WTC11 (cell line): ENCODE data around the gene PC. TPM values are rescaled to one million over a fixed set of nuclear protein-coding genes. Genes with fewer than 3 reads are reported as not detected.

Experiments used
- ATAC-seq: fragments of 200-7000 bp; cut with Tn5 transposase; 2 replicates; pipeline ENCODE4 v1.10.0; 2021; ENCODE audit warnings: mild to moderate bottlenecking, moderate library complexity
- CTCF ChIA-PET: fragments of 300-600 bp; sonication (Branson Sonifier 250); formaldehyde crosslinking; loops from one replicate; lab custom pipeline; 2021; ENCODE audit warnings: antibody characterized with exemption; lab: Charles Lee
- POLR2A ChIA-PET: fragments of 350-600 bp; sonication (Branson Sonifier 250); formaldehyde crosslinking; loops from one replicate; lab custom pipeline; 2021; ENCODE audit warnings: antibody characterized with exemption; lab: Charles Lee
- DNase-seq: peaks from one replicate; pipeline ENCODE4 v3.0.0; 2021; ENCODE audit warnings: low spot score
- H3K27ac Mint-ChIP-seq: 2 replicates; pipeline ENCODE4 v1.8.0; 2021; ENCODE audit warnings: mixed read lengths
- H3K27me3 Mint-ChIP-seq: 2 replicates; pipeline ENCODE4 v1.8.0; 2021; ENCODE audit warnings: low read depth, mild to moderate bottlenecking, moderate library complexity, mixed read lengths
- H3K36me3 Mint-ChIP-seq: 2 replicates; pipeline ENCODE4 v1.8.0; 2021; ENCODE audit warnings: mixed read lengths
- H3K4me1 Mint-ChIP-seq: 2 replicates; pipeline ENCODE4 v1.8.0; 2022; ENCODE audit warnings: mixed read lengths
- H3K4me3 Mint-ChIP-seq: 2 replicates; pipeline ENCODE4 v1.8.0; 2021; ENCODE audit warnings: mild to moderate bottlenecking, moderate library complexity, mixed read lengths
- H3K9me3 Mint-ChIP-seq: 2 replicates; pipeline ENCODE4 v1.8.0; 2021; ENCODE audit warnings: mixed read lengths
- AR ChIP-seq: fragments of 250-450 bp; sonication (Bioruptor Pico); IDR thresholded peaks from 2 replicates; pipeline ENCODE4 v1.9.0; 2021; ENCODE audit warnings: mild to moderate bottlenecking
- ARID4B ChIP-seq: sonication (generic); formaldehyde crosslinking; IDR thresholded peaks from 2 replicates; pipeline ENCODE4 v1.8.0; 2023; ENCODE audit warnings: missing genetic modification reagents, mild to moderate bottlenecking, borderline replicate concordance
- ATF3 ChIP-seq: sonication (generic); formaldehyde crosslinking; conservative IDR thresholded peaks from 2 replicates; pipeline ENCODE4 v1.8.1; 2022; ENCODE audit warnings: mild to moderate bottlenecking, missing genetic modification reagents
- CDX4 ChIP-seq: fragments of 250-450 bp; sonication (Bioruptor Pico); IDR thresholded peaks from 2 replicates; pipeline ENCODE4 v1.9.0; 2021; ENCODE audit warnings: moderate library complexity, mild to moderate bottlenecking, inconsistent platforms, borderline replicate concordance
- ESRRA ChIP-seq: sonication (generic); formaldehyde crosslinking; IDR thresholded peaks from 2 replicates; pipeline ENCODE4 v1.8.1; 2022; ENCODE audit warnings: mild to moderate bottlenecking, missing genetic modification reagents, borderline replicate concordance
- GTF2I ChIP-seq: fragments of 250-450 bp; sonication (Bioruptor Pico); conservative IDR thresholded peaks from 2 replicates; pipeline ENCODE4 v1.4.0; 2021; ENCODE audit warnings: mild to moderate bottlenecking
- NR2C2 ChIP-seq: sonication (generic); formaldehyde crosslinking; IDR thresholded peaks from 2 replicates; pipeline ENCODE4 v1.8.0; 2022; ENCODE audit warnings: mild to moderate bottlenecking, missing genetic modification reagents
- PRDM15 ChIP-seq: sonication (generic); formaldehyde crosslinking; IDR thresholded peaks from 2 replicates; pipeline ENCODE4 v1.8.0; 2022; ENCODE audit warnings: missing genetic modification reagents
- SMAD3 ChIP-seq: sonication (generic); formaldehyde crosslinking; IDR thresholded peaks from 2 replicates; pipeline ENCODE4 v1.8.0; 2022; ENCODE audit warnings: missing genetic modification reagents, mild to moderate bottlenecking, borderline replicate concordance
- SMAD4 ChIP-seq: sonication (generic); formaldehyde crosslinking; IDR thresholded peaks from 2 replicates; pipeline ENCODE4 v1.8.0; 2022; ENCODE audit warnings: mild to moderate bottlenecking, missing genetic modification reagents
- SP1 ChIP-seq: sonication (generic); formaldehyde crosslinking; conservative IDR thresholded peaks from 2 replicates; pipeline ENCODE4 v1.8.1; 2022; ENCODE audit warnings: missing genetic modification reagents
- TEAD1 ChIP-seq: sonication (generic); formaldehyde crosslinking; IDR thresholded peaks from 2 replicates; pipeline ENCODE4 v1.8.0; 2022; ENCODE audit warnings: mild to moderate bottlenecking, missing genetic modification reagents
- ZNF263 ChIP-seq: sonication (generic); formaldehyde crosslinking; IDR thresholded peaks from 2 replicates; pipeline ENCODE4 v1.8.1; 2022; ENCODE audit warnings: low read depth, mild to moderate bottlenecking, moderate library complexity, missing genetic modification reagents
- ZNF396 ChIP-seq: fragments of 250-450 bp; sonication (Bioruptor Pico); IDR thresholded peaks from 2 replicates; pipeline ENCODE4 v1.8.0; 2021; ENCODE audit warnings: mild to moderate bottlenecking, moderate library complexity, borderline replicate concordance
- ZNF423 ChIP-seq: fragments of 250-450 bp; sonication (Bioruptor Pico); IDR thresholded peaks from 2 replicates; pipeline ENCODE4 v2.1.2; 2022; ENCODE audit warnings: mild to moderate bottlenecking, moderate library complexity
- total RNA-seq: library from RNA; stranded (reverse); gene quantifications from 3 replicates; pipeline ENCODE4 v1.2.3, GENCODE V29; 2021

PC gene
- total RNA-seq, 1 experiment from 2014 or later: 27.2 TPM

GRCh38 chr11:67002297-67002913, 44.2 kb upstream of the PC start (continued):
- TF ChIP-seq ARID4B (CRISPR knock-in tag) (no peak), TEAD1 (no peak; the same call in 1 of the 2 replicates), ZNF396 (no peak), ESRRA (CRISPR knock-in tag) (no peak), PRDM15 (no peak), ZNF263 (CRISPR knock-in tag) (no peak), CDX4 (CRISPR knock-in tag) (no peak), SP1 (peak; percentile 42; the same call in 1 of the 2 replicates), NR2C2 (no peak), ZNF423 (peak; percentile 12), SMAD4 (CRISPR knock-in tag) (no peak), SMAD3 (CRISPR knock-in tag) (no peak), AR (no peak)

- no peak overlapping the region for H3K4me3 Mint-ChIP-seq
- H3K4me1 Mint-ChIP-seq: peaks cover 31% of the 10 kb centered on the region
- no peak for ATAC-seq
- CTCF ChIA-PET: interaction anchor here (0.6 to 2.9 kb wide), 5 partner anchors 20 to 150 kb away, joined by 3 to 26 read pairs (median 4); no protein-coding TSS in a partner anchor
- DNase-seq: no peak
- H3K9me3 Mint-ChIP-seq: peaks cover 2% of the 10 kb centered on the region; the same call in 1 of the 2 replicates
- no peak for TF ChIP-seq ATF3
- TF ChIP-seq GTF2I: 0 out of 2 replicates have a peak, but pooled peaks have one; percentile 18
- no peaks in the 10 kb centered on the region for H3K36me3 Mint-ChIP-seq
- no peaks in the 10 kb centered on the region for H3K27me3 Mint-ChIP-seq
- POLR2A ChIA-PET: no interaction called here
- no peak overlapping the region for H3K27ac Mint-ChIP-seq
Observed at GRCh38 chr11:67001332-67001731, 43.1 kb upstream of the PC start.
